A549 (cell line): Measurements from ENCODE around the gene IDNK. TPM values are rescaled to one million over a fixed set of nuclear protein-coding genes. Genes with fewer than 3 reads are reported as not detected.

ENCODE experiments used
- ATAC-seq, 2 experiments: fragments of 200-7000 bp in 1 of 2; fragments of >200 bp in 1 of 2; cut with Nextera tagmentation in 1 of 2; cut with Tn5 transposase in 1 of 2; 3 replicates each; pipeline versions ENCODE4 v1.8.0 to v1.9.1; 2018 to 2020; ENCODE audit warnings: mild to moderate bottlenecking in 1 of 2, moderate library complexity in 1 of 2
- CTCF ChIA-PET: fragments of 300-600 bp; sonication (Branson Sonifier 250); formaldehyde crosslinking; extraction: SDS; loops from one replicate; lab custom pipeline; 2021; ENCODE audit warnings: antibody characterized with exemption, inconsistent platforms; lab: Yijun Ruan, JAX
- POLR2A ChIA-PET: fragments of 350-600 bp; formaldehyde crosslinking; extraction: SDS; loops from one replicate; lab custom pipeline; 2021; ENCODE audit warnings: antibody characterized with exemption, inconsistent platforms; lab: Yijun Ruan, JAX
- DNase-seq, 2 experiments: peaks; one replicate each; pipeline versions ENCODE4 v3.0.0 to v3.0.0-alpha.2; 2011 to 2016; ENCODE audit warnings: low read depth in 1 of 2, low spot score in 1 of 2
- FAIRE-seq: peaks from 2 replicates; lab custom pipeline; 2011; peaks lifted over from hg19 to GRCh38; lab: Jason Lieb, UNC
- H3K27ac ChIP-seq, 2 experiments: fragments of >200 bp; sonication (Bioruptor Twin); formaldehyde crosslinking; 3 replicates each; pipeline ENCODE4 v1.5.1; 2016 to 2017
- H3K4me1 ChIP-seq: fragments of >200 bp; sonication (Bioruptor Twin); formaldehyde crosslinking; 3 replicates; pipeline ENCODE4 v1.6.1; 2016
- H3K4me2 ChIP-seq: fragments of >200 bp; sonication (Bioruptor Twin); formaldehyde crosslinking; 3 replicates; pipeline ENCODE4 v1.6.1; 2016
- H3K4me3 ChIP-seq: fragments of >200 bp; sonication (Bioruptor Twin); formaldehyde crosslinking; 3 replicates; pipeline ENCODE4 v1.5.1; 2016
- H3K9me3 ChIP-seq: fragments of >200 bp; sonication (Bioruptor Twin); formaldehyde crosslinking; 3 replicates; pipeline ENCODE4 v1.6.1; 2016
- BCL3 ChIP-seq: fragments of >200 bp; sonication (Bioruptor Twin); formaldehyde crosslinking; IDR thresholded peaks from 3 replicates; pipeline ENCODE4 v1.6.1; 2016
- BHLHE40 ChIP-seq: IDR thresholded peaks from 2 replicates; pipeline ENCODE4 v1.6.1; 2012; ENCODE audit warnings: low read depth, low read length, inconsistent platforms
- CBX8 ChIP-seq: fragments of 200-600 bp; sonication (generic); IDR thresholded peaks from 2 replicates; pipeline ENCODE4 v1.6.1; 2016
- CEBPB ChIP-seq, 2 experiments: fragments of >200 bp in 1 of 2; sonication (Bioruptor Twin) in 1 of 2; formaldehyde crosslinking in 1 of 2; IDR thresholded peaks; 2 replicates each; pipeline ENCODE4 v1.6.1; 2012 to 2016
- CHD2 ChIP-seq: fragments of 150-350 bp; IDR thresholded peaks from 2 replicates; pipeline ENCODE4 v1.6.1; 2014; ENCODE audit warnings: low read length; ENCODE audit not compliant: partially characterized antibody
- CTCF ChIP-seq: fragments of >200 bp; sonication (Bioruptor Twin); formaldehyde crosslinking; IDR thresholded peaks from 3 replicates; pipeline ENCODE4 v1.5.1; 2016
- EHF ChIP-seq: fragments of 250-450 bp; sonication (Bioruptor Pico); IDR thresholded peaks from 2 replicates; pipeline ENCODE4 v1.5.0; 2020; ENCODE audit warnings: mild to moderate bottlenecking
- ELK1 ChIP-seq: fragments of 150-350 bp; IDR thresholded peaks from 2 replicates; pipeline ENCODE4 v1.6.1; 2014; ENCODE audit warnings: low read depth, mild to moderate bottlenecking, low read length
- ESRRA ChIP-seq: fragments of 150-350 bp; IDR thresholded peaks from 2 replicates; pipeline ENCODE4 v1.6.1; 2014; ENCODE audit warnings: mild to moderate bottlenecking, low read length, borderline replicate concordance
- FOSB ChIP-seq: fragments of 250-450 bp; sonication (Bioruptor Pico); IDR thresholded peaks from 2 replicates; pipeline ENCODE4 v1.5.0; 2020; ENCODE audit warnings: mild to moderate bottlenecking, moderate library complexity
- GATA3 ChIP-seq: IDR thresholded peaks from 2 replicates; pipeline ENCODE4 v1.6.1; 2012; ENCODE audit warnings: borderline replicate concordance
- HDAC2 ChIP-seq: fragments of 200-600 bp; sonication (generic); IDR thresholded peaks from 2 replicates; pipeline ENCODE4 v1.6.1; 2016
- HMGXB4 ChIP-seq: fragments of 250-450 bp; sonication (Bioruptor Pico); IDR thresholded peaks from 2 replicates; pipeline ENCODE4 v1.5.0; 2021; ENCODE audit warnings: mild to moderate bottlenecking, moderate library complexity, borderline replicate concordance
- HOXB13 ChIP-seq: fragments of 250-450 bp; sonication (Bioruptor Pico); IDR thresholded peaks from 2 replicates; pipeline ENCODE4 v1.5.0; 2020; ENCODE audit warnings: low read depth, mild to moderate bottlenecking, moderate library complexity
- JUN ChIP-seq, 2 experiments: fragments of >200 bp; sonication (Bioruptor Twin); formaldehyde crosslinking; IDR thresholded peaks; 2 replicates in 1 of 2; 3 replicates in 1 of 2; pipeline ENCODE4 v1.6.1; 2016 to 2017
- JUNB ChIP-seq: fragments of >200 bp; sonication (Bioruptor Twin); formaldehyde crosslinking; IDR thresholded peaks from 2 replicates; pipeline ENCODE4 v1.6.1; 2016
- MAZ ChIP-seq: fragments of 150-350 bp; IDR thresholded peaks from 2 replicates; pipeline ENCODE4 v1.6.1; 2014; ENCODE audit warnings: antibody characterized with exemption, low read depth, low read length, borderline replicate concordance
- MYC ChIP-seq: IDR thresholded peaks from 2 replicates; pipeline ENCODE4 v1.6.1; 2012; ENCODE audit warnings: mild to moderate bottlenecking, inconsistent platforms, low read length, improper control_type of control experiment, borderline replicate concordance
- PHF8 ChIP-seq: fragments of 200-600 bp; sonication (generic); IDR thresholded peaks from 2 replicates; pipeline ENCODE4 v1.6.1; 2016; ENCODE audit warnings: low read depth, mild to moderate bottlenecking, antibody characterized with exemption, moderate library complexity, borderline replicate concordance
- POLR2A ChIP-seq: IDR thresholded peaks from 2 replicates; pipeline ENCODE4 v1.6.1; 2012; ENCODE audit warnings: mild to moderate bottlenecking, low read length
- RARB ChIP-seq: fragments of 250-450 bp; sonication (Bioruptor Pico); IDR thresholded peaks from 2 replicates; pipeline ENCODE4 v1.8.0; 2021; ENCODE audit warnings: mild to moderate bottlenecking, moderate library complexity
- RFX5 ChIP-seq: fragments of 450-650 bp; IDR thresholded peaks from 2 replicates; pipeline ENCODE4 v1.7.1; 2014; ENCODE audit warnings: antibody characterized with exemption, mild to moderate bottlenecking, moderate library complexity
- RNF2 ChIP-seq: fragments of 200-600 bp; sonication (generic); IDR thresholded peaks from 2 replicates; pipeline ENCODE4 v1.6.1; 2016; ENCODE audit warnings: low read depth, mild to moderate bottlenecking, antibody characterized with exemption, moderate library complexity, borderline replicate concordance
- SMC3 ChIP-seq: fragments of >200 bp; sonication (Bioruptor Twin); formaldehyde crosslinking; IDR thresholded peaks from 3 replicates; pipeline ENCODE4 v1.6.1; 2018; ENCODE audit warnings: inconsistent platforms
- TFCP2L1 ChIP-seq: fragments of 250-450 bp; sonication (Bioruptor Pico); IDR thresholded peaks from 2 replicates; pipeline ENCODE4 v1.5.0; 2021; ENCODE audit warnings: mild to moderate bottlenecking
- ZC3H11A ChIP-seq: fragments of 450-650 bp; IDR thresholded peaks from 2 replicates; pipeline ENCODE4 v1.6.1; 2014; ENCODE audit warnings: antibody characterized with exemption, mild to moderate bottlenecking
- ZFP36 ChIP-seq: fragments of 450-650 bp; IDR thresholded peaks from 2 replicates; pipeline ENCODE4 v1.6.1; 2014; ENCODE audit warnings: borderline replicate concordance; ENCODE audit not compliant: partially characterized antibody
- ZNF302 ChIP-seq: fragments of 250-450 bp; sonication (Bioruptor Pico); IDR thresholded peaks from 2 replicates; pipeline ENCODE4 v1.9.0; 2021; ENCODE audit warnings: inconsistent platforms, mild to moderate bottlenecking, moderate library complexity
- ZSCAN20 ChIP-seq: fragments of 250-450 bp; sonication (Bioruptor Pico); IDR thresholded peaks from 2 replicates; pipeline ENCODE4 v1.8.0; 2022; ENCODE audit warnings: mild to moderate bottlenecking, moderate library complexity
- WGBS: methylation state at CpG from one replicate; pipeline ENCODE4 v1.1.6; 2017; ENCODE audit errors: missing lambda C conversion rate; 5-methylcytosine and 5-hydroxymethylcytosine counted together
- polyA minus RNA-seq: library from RNA; depleted of rRNA, polyadenylated mRNA; stranded (reverse); fragments of >200 nt; gene quantifications from 2 replicates; pipeline ENCODE4 v1.2.3, GENCODE V29; 2011; rRNA and poly(A)+ RNA removed
- polyA plus RNA-seq, 4 experiments: library from polyadenylated mRNA; depleted of rRNA in 3 of 4; stranded (reverse); fragments of >200 nt; fragmentation: RNase III in 1 of 4; extraction: RNeasy Plus Mini Kit Qiagen cat#74134 plus additional on column Dnase treatment in 1 of 4; gene quantifications; 2 replicates in 3 of 4; 3 replicates in 1 of 4; pipeline ENCODE4 v1.2.3, GENCODE V29; 2011 to 2017
- TF ChIP-seq, protein P1 (sequence below): fragments of 200-600 bp; sonication (generic); IDR thresholded peaks from 2 replicates; pipeline ENCODE4 v1.6.1; 2016; ENCODE audit warnings: antibody characterized with exemption, mild to moderate bottlenecking, moderate library complexity

The IDNK gene
- polyA plus RNA-seq (2011; rRNA removed) (13.4 and 16.2 TPM in 2 replicates), polyA plus RNA-seq (2017; fragmentation: RNase III; extraction: RNeasy Plus Mini Kit Qiagen cat#74134 plus additional on column Dnase treatment) (9.4 to 12.5 TPM (median 10.9 TPM) in 3 replicates), polyA minus RNA-seq (1.9 and 3.4 TPM in 2 replicates)
- polyA plus RNA-seq (2012; cell fraction: cytosol; rRNA removed), result 3.5 TPM in 2 replicates
- polyA plus RNA-seq (2012; cell fraction: nucleus; rRNA removed), result 1.3 and 2.9 TPM in 2 replicates

- ChIA-PET POLR2A (interaction anchor here (1.0 to 2.2 kb wide), 2 partner anchors 30 to 85 kb away, joined by 3 to 7 read pairs; partner anchors contain the start of gene UBQLN1), CTCF (interaction anchor here (0.8 to 2.3 kb wide), 6 partner anchors 14 to 403 kb away, joined by 3 to 11 read pairs (median 5); no protein-coding TSS in a partner anchor)
- WGBS, result 0% methylated on average over 21 of the region's 79 CpGs
- ATAC-seq, result peak; percentile 89 to 94
- Histone ChIP-seq H3K4me2 (peak within 1 kb of the TSS; percentile 96), H3K27ac (peak within 1 kb of the TSS; percentile 85 to 94), H3K4me3 (peak within 1 kb of the TSS; percentile 62), H3K9me3 (no peaks in the 10 kb centered on the region), H3K4me1 (peaks cover 13% of the 10 kb centered on the region)
- DNase-seq, result peak; percentile 49 to 71
- FAIRE-seq, result no peak
- no peak for TF ChIP-seq JUNB
- TF ChIP-seq RFX5, result no peak
- no peak for TF ChIP-seq ELK1
- no peak for TF ChIP-seq TFCP2L1 (CRISPR knock-in tag)
- TF ChIP-seq, protein P1, sequence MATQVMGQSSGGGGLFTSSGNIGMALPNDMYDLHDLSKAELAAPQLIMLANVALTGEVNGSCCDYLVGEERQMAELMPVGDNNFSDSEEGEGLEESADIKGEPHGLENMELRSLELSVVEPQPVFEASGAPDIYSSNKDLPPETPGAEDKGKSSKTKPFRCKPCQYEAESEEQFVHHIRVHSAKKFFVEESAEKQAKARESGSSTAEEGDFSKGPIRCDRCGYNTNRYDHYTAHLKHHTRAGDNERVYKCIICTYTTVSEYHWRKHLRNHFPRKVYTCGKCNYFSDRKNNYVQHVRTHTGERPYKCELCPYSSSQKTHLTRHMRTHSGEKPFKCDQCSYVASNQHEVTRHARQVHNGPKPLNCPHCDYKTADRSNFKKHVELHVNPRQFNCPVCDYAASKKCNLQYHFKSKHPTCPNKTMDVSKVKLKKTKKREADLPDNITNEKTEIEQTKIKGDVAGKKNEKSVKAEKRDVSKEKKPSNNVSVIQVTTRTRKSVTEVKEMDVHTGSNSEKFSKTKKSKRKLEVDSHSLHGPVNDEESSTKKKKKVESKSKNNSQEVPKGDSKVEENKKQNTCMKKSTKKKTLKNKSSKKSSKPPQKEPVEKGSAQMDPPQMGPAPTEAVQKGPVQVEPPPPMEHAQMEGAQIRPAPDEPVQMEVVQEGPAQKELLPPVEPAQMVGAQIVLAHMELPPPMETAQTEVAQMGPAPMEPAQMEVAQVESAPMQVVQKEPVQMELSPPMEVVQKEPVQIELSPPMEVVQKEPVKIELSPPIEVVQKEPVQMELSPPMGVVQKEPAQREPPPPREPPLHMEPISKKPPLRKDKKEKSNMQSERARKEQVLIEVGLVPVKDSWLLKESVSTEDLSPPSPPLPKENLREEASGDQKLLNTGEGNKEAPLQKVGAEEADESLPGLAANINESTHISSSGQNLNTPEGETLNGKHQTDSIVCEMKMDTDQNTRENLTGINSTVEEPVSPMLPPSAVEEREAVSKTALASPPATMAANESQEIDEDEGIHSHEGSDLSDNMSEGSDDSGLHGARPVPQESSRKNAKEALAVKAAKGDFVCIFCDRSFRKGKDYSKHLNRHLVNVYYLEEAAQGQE, result no peak
- TF ChIP-seq RNF2, result no peak
- no peak for TF ChIP-seq ZFP36
- TF ChIP-seq MAZ, result no peak
- TF ChIP-seq BHLHE40, result no peak
- no peak for TF ChIP-seq ZSCAN20 (CRISPR knock-in tag)
- no peak for TF ChIP-seq CTCF
- TF ChIP-seq MYC, result no peak
- no peak for TF ChIP-seq ESRRA
- TF ChIP-seq PHF8, result peak; percentile 62
- TF ChIP-seq CBX8, result no peak
- TF ChIP-seq BCL3, result peak; percentile 78; the same call in 2 of the 3 replicates
- no peak for TF ChIP-seq CEBPB (IDR thresholded peaks at IDR 0.05)
- no peak for TF ChIP-seq ZNF302
- TF ChIP-seq HDAC2, result no peak
- TF ChIP-seq FOSB (CRISPR knock-in tag), result no peak
- no peak for TF ChIP-seq CHD2
- TF ChIP-seq SMC3, result no peak
- TF ChIP-seq POLR2A, result peak; percentile 64
- TF ChIP-seq RARB, result no peak
- 0 out of 2 replicates have a peak, but pooled peaks have one; percentile 9 for TF ChIP-seq GATA3
- TF ChIP-seq HOXB13 (CRISPR knock-in tag), result no peak
- peak; percentile 61 to 83; a peak in 4 of 5 replicates for TF ChIP-seq JUN (IDR thresholded peaks at IDR 0.05)
- no peak for TF ChIP-seq ZC3H11A
- TF ChIP-seq HMGXB4 (CRISPR knock-in tag), result peak; percentile 27; the same call in 1 of the 2 replicates
- TF ChIP-seq EHF (CRISPR knock-in tag), result no peak
Measured at GRCh38 chr9:83622939-83623678, at the start of gene IDNK. IDNK (plus strand) TSS chr9:83623143; CDS start chr9:83623172, 29 bp downstream.
